Neural crest cell (in vitro differentiated cells): ENCODE data around the gene SCMH1. TPM values are rescaled to one million over a fixed set of nuclear protein-coding genes. Genes with fewer than 3 reads are reported as not detected.
A peak's percentile ranks its signal among the peaks of the same experiment; 100 is the strongest.

Source experiments
- DNase-seq: peaks from one replicate; pipeline ENCODE4 v3.0.0; 2021; ENCODE audit warnings: low read depth, mixed read lengths, low spot score
- H3K27ac Mint-ChIP-seq: one replicate; pipeline ENCODE4 v1.8.0; 2021; ENCODE audit warnings: mild to moderate bottlenecking, mixed read lengths; ENCODE audit not compliant: unreplicated experiment
- H3K27me3 Mint-ChIP-seq: 2 replicates; pipeline ENCODE4 v1.8.0; 2021; ENCODE audit warnings: low read depth, mild to moderate bottlenecking, mixed read lengths
- H3K36me3 Mint-ChIP-seq: 2 replicates; pipeline ENCODE4 v1.8.0; 2021; ENCODE audit warnings: low read depth, mild to moderate bottlenecking, mixed read lengths
- H3K4me1 Mint-ChIP-seq: 2 replicates; pipeline ENCODE4 v1.8.0; 2021; ENCODE audit warnings: mixed read lengths
- H3K4me3 Mint-ChIP-seq: one replicate; pipeline ENCODE4 v1.8.0; 2021; ENCODE audit warnings: mild to moderate bottlenecking, mixed read lengths
- H3K9me3 Mint-ChIP-seq: 2 replicates; pipeline ENCODE4 v1.8.0; 2021; ENCODE audit warnings: mixed read lengths
- CTCF ChIP-seq: fragments of 200-600 bp; sonication (generic); conservative IDR thresholded peaks from 2 replicates; pipeline ENCODE4 v1.5.0; 2021; ENCODE audit warnings: antibody characterized with exemption, mild to moderate bottlenecking
- total RNA-seq: library from RNA; stranded (reverse); gene quantifications from 2 replicates; pipeline ENCODE4 v1.2.1, GENCODE V29; 2021

SCMH1 gene
- total RNA-seq, 1 donor from 2014 or later = 50.6 TPM

GRCh38 chr1:40986956-40987355 lies 255.2 kb downstream of the SCMH1 start:
- Mint-ChIP-seq H3K27ac (no peak overlapping the region), H3K27me3 (no peaks in the 10 kb centered on the region), H3K4me3 (no peak overlapping the region), H3K9me3 (no peaks in the 10 kb centered on the region), H3K4me1 (peaks cover 10% of the 10 kb centered on the region), H3K36me3 (peaks cover 35% of the 10 kb centered on the region)
- no peak for TF ChIP-seq CTCF
- no peak for DNase-seq

- peaks cover 34% of the 10 kb centered on the region for H3K36me3 Mint-ChIP-seq
- no peak for TF ChIP-seq CTCF
These were observed 255.8 kb downstream of the SCMH1 start for GRCh38 chr1:40986328-40986783.

GRCh38 chr1:40985875-40986274 lies 256.2 kb downstream of the SCMH1 start:
- H3K4me1 Mint-ChIP-seq = peaks cover 21% of the 10 kb centered on the region
- TF ChIP-seq CTCF = no peak
- H3K27ac Mint-ChIP-seq = peak overlapping the region; percentile 51
- no peaks in the 10 kb centered on the region for H3K9me3 Mint-ChIP-seq
- H3K4me3 Mint-ChIP-seq = no peak overlapping the region
- H3K27me3 Mint-ChIP-seq = no peaks in the 10 kb centered on the region
- peaks cover 34% of the 10 kb centered on the region for H3K36me3 Mint-ChIP-seq
- DNase-seq = no peak

More at GRCh38 chr1:40986328-40986783, 255.8 kb downstream of the SCMH1 start:
- no peak for DNase-seq
- Mint-ChIP-seq H3K4me1 (peaks cover 16% of the 10 kb centered on the region), H3K9me3 (no peaks in the 10 kb centered on the region), H3K27ac (no peak overlapping the region), H3K27me3 (no peaks in the 10 kb centered on the region), H3K4me3 (no peak overlapping the region)

- Mint-ChIP-seq H3K27ac (no peak overlapping the region), H3K36me3 (peaks cover 29% of the 10 kb centered on the region), H3K27me3 (no peaks in the 10 kb centered on the region), H3K4me1 (peaks cover 27% of the 10 kb centered on the region), H3K4me3 (peak overlapping the region; percentile 2), H3K9me3 (no peaks in the 10 kb centered on the region)
- no peak for DNase-seq
- TF ChIP-seq CTCF = no peak
These were observed 256.9 kb downstream of the SCMH1 start for GRCh38 chr1:40985161-40985560.

GRCh38 chr1:40984531-40984930 lies 257.6 kb downstream of the SCMH1 start:
- DNase-seq = no peak
- H3K9me3 Mint-ChIP-seq = no peaks in the 10 kb centered on the region
- peaks cover 27% of the 10 kb centered on the region for H3K36me3 Mint-ChIP-seq
- H3K27ac Mint-ChIP-seq = no peak overlapping the region
- peaks cover 27% of the 10 kb centered on the region for H3K4me1 Mint-ChIP-seq
- TF ChIP-seq CTCF = no peak
- no peaks in the 10 kb centered on the region for H3K27me3 Mint-ChIP-seq
- no peak overlapping the region for H3K4me3 Mint-ChIP-seq
